Kasumi-1 (cell line): ENCODE data around the gene ZNG1F.
"Not testable (repeated sequence)": the region's sequence is repeated elsewhere in the genome, so short reads cannot be mapped to it uniquely, and the experiment has no call there.

Experiments
- DNase-seq, 2 experiments: peaks; one replicate each; lab custom pipeline; 2025; lab: John Stamatoyannopoulos, UW

ZNG1F gene

DNA sequence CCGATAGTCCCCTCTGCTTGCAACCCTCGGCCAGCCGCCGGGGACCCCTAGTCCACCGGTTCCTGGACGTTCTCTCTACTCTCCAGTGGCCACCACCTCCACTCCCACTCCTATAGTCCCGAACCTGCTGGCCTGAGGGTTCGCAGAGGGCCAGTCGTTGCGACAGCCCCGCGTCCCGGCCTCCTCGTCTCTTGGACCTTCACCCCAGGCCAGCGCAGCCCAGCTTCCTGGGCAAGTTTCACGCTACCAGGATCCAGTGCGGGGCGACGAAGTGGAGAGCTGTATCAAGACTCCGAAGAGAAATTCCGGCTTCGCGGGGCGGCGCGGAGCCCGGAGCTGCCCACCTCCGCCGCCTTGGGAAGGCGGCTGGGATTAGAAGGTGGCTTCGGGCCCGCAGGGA lies 65.7 kb downstream of the ZNG1F start:
- not testable (repeated sequence) for DNase-seq

DNA sequence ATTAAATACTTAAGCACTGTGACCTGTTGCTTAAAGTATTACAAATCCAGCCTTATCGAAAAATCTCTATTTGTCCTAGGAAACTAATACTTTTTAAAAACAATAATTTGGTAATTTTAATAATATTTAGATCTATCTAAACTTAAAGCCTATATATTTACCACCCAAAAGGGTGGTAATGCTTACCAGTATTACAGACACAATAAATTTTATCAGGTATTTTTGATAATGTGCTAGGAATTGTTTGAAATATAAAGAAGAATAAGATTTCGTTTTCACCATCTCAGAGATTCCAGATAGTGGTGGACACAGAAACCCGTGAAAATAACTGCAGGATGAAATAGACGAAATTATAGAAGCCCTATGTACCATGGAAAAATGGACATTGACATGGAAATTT lies 68.4 kb downstream of the ZNG1F start:
- not testable (repeated sequence) for DNase-seq

DNA sequence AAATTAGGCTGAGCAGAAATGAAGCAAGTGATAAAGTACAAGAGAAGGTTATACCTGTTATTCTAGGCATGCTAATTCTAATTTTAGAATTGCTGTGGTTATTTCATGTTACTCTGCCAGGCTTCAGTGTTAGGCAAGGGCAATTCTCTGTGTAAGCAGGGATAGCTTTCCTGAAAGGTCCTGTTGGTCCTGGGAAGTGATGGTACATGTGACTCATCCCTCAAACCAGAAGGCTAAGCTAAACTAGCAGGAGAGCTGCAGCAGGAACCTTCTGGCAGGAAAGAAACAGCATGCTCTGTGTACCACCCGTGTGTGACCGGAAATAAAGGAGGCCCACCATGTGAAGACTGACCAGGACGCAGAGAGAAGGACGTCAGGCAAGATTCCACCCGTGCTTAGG lies 69.4 kb downstream of the ZNG1F start:
- not testable (repeated sequence) for DNase-seq

DNA sequence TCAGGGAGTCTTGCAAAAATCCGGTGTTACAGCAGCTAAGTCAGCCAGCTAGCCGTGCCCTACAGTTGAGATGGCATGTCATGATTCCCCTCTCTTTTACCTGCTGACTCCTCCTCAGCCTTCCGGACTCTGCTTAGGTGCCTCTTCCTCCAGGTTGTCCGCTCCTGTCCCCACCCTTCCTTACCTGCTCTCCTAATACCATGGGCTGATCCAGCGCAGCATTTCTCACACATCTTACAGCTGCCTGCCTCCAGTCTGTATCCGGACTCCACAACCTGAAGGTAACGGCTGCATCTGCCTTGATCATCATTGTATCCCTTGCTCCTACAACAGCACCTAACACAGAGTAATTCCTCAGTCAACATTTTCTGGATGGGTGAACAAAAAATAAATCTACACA lies 69.8 kb downstream of the ZNG1F start:
- not testable (repeated sequence) for DNase-seq

DNA sequence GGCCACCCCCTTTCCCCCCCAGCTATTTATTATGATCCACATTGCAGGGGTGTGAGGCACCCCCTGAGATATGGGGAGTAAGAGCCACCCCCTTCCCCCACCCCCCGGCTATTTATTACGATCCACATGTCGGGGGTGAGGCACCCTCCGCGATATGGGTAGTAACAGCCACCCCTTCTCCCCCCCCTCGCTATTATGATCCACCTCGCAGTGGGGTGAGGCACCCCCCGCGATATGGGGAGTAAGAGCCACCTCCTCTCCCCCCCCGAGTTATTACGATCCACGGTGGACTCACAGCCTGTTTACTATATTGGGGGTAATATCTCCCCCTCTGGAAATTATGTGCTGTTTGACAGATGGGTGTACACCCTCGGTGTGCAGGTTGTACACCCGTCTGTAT lies 75.8 kb downstream of the ZNG1F start:
- DNase-seq = not testable (repeated sequence)

DNA sequence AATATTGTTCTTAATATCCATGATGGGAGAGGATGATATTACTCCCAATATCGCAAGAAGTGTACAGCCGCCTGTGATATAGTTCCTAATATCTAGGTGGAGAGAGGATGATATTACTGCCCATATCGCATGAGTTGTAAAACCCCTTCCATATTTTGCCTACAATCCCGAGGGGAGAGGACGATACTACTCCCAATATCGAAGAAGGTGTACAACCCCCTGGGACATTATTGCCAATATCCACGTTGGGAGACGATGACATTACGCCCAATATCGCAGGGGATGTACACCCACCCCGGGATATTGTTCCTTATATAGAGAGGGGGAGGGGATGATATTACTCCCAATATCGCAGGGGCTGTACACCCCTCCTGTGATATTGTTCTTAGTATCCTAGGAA lies 77.7 kb downstream of the ZNG1F start:
- DNase-seq = not testable (repeated sequence)

DNA sequence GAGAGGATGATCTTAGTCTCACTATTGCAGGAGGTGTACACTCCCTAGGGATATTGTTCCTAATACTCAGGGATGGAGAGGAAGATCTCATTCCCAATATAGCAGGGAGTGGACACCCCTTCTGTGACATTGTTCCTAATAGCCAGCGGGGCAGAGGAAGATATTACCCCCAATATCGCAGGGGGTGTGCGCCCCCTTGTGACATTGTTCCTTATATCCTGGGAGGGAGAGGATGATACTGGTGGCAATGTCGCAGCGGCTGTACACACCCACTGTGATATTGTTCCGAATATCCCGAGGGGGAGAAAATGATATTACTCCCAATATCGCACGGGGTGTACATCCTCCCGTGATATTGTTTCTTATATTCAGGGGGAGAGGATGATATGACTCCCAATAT lies 78.2 kb downstream of the ZNG1F start:
- DNase-seq = not testable (repeated sequence)

DNA sequence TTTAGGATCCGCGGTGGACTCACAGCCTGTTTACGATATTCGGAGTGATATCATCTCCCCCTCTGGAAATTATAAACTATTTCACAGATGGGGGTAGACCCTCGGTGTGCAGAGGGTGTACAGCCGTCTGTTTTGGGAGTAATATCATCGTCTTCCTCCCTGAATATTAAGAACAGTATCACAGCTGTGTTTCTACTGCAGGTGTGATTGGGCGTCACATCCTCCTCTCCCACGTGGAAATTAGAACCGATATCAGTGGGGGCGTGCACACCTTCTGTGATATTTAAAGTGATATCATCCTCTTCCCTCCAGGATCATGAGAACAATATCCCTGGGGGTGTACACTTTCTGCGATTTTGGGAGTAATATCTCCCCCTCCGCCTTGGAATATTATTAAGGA lies 79.9 kb downstream of the ZNG1F start:
- not testable (repeated sequence) for DNase-seq

DNA sequence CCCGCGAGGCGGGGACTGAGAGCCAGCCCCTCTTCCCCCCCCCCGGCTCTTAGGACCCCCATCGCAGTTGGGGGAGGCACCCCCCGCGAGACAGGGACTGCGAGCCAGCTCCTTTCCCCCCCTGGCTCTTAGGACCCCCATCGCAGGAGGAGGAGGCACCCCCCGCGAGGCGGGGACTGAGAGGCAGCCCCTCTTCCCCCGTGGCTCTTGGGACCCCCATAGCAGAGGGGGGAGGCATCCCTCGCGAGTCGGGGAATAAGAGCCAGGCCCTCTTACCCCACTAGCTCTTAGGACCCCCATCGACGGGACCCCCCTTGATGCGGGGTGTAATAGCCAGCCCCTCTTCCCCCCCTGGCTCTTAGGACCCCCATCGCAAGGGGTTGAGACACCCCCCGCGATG lies 80.3 kb downstream of the ZNG1F start:
- DNase-seq = not testable (repeated sequence)

DNA sequence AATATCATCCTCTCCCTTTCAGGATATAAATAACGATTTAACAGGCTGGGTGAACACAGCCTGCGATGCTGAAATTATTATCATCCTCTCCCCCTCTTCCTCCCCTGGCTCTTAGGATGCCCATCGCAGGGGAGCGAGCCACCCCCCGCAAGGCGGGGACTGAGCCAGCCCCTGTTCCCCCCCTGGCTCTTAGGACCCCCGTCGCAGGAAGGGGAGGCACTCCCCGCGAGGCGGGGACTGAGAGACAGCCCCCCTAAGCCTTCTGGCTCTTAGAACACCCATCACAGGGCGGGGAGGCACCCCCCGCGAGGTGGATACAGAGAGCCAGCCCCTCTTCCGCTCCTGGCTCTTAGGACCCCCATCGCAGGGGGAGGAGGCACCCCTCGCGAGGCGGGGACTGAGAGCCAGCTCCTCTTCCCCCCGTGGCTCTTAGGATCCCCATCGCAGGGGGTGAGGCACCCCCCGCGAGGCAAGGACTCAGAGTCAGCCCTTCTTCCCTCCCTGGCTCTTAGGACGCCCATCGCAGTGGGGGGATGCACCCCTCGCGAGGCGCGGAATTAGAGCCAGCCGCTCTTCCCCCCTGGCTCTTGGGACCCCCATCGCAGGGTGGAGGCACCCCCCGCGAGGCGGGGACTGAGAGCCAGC lies 82.5 kb downstream of the ZNG1F start:
- DNase-seq = not testable (repeated sequence)

DNA sequence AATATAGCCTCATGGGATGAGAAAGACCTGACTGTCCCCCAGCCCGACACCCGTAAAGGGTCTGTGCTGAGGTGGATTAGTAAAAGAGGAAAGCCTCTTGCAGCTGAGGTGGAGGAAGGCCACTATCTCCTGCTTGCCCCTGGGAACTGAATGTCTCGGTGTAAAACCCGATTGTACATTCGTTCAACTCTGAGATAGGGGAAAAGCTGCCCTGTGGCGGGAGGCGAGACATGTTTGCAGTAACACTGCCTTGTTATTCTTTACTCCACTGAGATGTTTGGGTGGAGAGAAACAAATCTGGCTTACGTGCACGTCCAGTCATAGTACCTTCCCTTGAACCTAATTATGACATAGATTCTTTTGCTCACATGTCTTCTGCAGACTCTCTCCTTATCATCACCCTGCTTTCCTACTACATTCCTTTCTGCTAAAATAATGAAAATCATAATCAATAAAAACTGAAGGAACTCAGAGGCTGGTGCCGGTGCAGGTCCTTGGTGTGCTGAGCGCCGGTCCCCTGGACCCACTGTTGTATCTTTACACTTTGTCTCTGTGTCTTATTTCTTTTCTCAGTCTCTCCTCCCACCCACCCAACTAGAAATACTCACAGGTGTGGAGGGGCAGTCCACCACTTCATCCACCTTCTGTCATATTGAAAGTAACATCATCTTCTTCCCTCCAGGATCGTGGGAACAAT lies 83.4 kb downstream of the ZNG1F start:
- not testable (repeated sequence) for DNase-seq

DNA sequence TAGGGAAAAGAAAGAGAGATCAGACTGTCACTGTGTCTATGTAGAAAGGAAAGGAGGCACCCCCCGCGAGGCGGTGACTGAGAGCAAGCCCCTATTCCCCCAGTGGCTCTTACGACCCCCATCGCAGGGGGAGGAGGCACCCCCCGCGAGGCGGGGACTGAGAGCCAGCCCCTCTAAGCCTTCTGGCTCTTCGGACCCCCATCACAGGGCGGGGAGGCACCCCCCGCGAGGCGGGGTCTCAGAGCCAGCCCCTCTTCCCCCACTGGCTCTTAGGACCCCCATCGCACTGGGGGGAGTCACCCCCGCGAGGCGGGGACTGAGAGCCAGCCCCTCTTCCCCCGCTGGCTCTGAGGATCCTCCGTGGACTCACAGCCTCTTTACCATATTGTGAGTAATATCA lies 84.6 kb downstream of the ZNG1F start:
- not testable (repeated sequence) for DNase-seq

DNA sequence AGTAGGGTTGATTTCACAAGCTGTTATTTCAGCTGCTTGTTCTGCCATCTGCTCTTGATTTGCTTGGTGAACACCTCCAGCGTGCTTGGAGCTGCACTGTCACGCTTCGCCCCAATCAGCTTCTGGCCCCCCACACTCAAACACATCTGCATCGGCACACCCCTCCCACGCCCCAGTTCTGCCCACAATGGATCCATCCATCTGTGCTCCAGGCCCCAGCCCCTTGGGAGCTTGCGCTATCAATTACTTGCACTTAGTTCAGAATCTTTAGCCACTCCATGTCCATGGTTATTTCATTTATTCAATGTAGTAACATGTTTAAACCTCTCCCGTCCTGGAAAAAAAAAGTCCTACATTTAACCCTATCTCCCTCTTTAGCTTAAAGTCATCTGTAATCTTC lies 88.6 kb downstream of the ZNG1F start:
- not testable (repeated sequence) for DNase-seq

DNA sequence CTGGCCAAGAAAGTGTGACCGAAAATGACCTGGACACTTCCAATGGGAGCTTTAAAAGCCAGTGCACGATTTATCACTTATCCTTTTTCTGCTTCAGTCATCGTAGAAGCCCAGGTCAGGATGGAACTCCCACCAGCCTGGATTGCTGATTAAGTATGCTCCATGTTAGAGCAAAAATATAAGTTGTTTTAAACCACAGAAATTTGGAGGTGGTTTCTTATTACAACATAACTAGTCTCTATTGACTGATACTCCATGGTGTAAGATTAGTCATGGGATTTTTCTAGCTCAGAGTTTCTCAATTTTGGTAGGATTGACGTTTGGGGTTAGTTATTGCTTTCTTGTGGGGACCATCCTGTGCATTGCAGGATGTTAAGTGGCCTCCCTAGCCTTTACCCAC lies 90.4 kb downstream of the ZNG1F start:
- not testable (repeated sequence) for DNase-seq

DNA sequence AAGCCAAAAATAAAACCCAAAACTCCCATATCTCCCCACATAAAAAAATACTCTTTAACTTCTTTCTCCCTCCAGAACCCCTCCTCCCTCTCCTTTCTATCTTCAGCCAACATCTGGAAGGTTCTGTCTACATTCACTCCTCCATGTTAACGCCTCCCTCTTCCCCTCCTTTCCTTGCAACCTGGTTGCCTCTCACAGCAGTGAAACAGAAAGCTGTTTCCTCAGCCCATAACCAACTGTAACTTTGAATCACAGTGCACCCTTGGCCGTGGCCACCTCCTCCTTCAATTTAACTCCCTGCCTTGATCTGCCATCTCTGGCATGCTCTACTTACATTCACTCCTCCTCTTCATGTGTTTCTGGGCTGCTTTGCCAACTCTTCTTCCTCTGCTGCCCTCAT lies 94.1 kb downstream of the ZNG1F start:
- DNase-seq = not testable (repeated sequence)

DNA sequence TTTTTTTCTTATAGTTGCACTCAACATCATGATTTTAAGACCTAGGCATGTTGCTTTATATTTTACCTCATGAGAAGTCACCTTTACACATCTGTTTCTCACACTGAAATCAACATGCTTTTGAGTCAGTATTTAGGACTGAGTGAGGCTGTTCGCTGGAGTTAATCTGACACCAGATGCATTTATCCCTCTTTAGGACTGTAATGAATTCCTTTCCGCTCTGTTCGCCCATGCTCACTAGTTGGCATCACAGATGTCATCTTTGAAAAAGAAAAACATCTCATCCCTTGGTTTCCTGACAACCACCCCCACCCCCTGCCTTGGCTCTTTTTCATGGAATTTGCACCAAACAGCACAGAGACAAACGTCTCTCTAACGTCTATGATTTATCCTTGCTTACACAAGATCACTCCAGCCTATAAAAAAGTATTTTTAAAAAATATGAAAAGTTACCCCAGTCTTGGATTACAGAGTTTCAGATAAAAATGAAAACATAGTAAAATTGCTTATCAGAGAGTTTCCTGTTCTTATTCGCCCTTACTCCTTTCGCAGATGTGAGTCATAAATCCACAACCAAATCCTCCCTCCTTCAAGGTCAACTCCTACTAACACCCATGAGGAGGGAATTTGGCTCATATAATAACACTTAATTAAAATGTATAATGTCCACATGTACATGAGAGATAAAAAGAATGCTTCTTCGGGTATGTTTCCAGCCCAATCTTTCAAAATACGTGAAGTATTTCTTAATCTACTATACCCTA lies 94.9 kb downstream of the ZNG1F start:
- DNase-seq = not testable (repeated sequence)

DNA sequence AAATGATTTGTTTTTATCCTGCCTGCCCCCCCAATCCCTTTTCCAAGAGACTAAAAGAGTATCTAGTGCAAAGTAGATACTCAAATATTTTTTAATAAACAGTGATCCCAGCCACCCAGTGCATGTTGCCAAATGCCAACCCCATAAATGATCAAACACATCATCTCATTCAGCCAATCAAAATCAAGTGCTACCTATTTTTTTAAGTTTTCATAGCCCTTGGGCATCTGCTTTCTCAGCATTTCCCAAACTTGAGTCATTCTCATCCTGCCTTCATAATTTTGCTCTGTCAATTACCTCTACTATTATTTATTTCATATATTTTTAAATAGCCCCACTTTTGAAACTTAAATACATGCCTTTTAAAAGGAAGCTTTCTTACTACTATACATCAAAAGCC lies 98.2 kb downstream of the ZNG1F start:
- not testable (repeated sequence) for DNase-seq

DNA sequence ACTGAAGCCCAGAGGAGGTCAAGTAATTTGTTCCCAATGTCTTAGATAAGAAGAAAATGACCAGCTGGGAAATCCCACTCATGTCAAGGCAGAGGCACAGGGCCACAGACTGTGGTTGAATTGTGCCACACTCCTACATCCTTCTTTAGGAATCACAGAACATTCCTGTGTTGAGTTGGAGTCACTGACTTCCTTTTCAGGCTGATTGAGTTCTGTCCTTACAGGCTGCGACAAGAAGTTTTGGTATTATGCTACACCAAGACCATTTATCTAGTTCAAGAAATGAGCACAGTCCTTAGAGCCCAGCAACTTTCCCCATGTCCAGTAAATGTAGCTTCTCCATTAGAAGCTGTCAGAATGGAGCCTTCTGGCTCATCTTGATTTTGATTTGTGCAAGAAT lies 98.7 kb downstream of the ZNG1F start:
- DNase-seq = not testable (repeated sequence)

DNA sequence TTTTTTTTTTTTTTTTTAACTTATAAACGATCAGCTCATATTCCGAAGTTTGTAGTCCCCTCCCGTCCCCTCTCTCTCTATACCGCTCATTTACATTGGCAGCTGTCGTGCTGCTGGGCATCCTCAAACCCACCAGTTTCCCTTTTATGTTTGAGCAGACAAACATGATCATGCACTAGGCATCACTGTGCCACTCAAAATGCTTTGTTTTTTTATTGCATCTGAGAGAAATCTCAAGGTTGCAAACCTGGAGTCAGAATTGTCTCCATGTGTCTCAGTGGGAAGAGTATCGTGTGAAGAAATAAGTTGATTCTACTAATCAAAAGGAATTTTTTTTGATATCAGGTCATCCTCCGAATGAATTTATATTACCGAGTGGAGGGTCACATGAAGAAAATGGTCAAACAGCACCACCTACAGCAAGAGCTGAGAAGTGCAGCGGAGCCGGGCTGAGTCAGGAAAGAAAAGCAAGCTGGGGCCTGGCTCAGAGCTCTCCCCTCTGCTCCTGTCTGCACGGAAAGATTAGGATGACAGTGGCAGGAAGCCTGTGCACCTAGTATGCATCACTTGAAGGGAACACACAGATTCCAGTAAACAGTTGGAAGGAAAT lies 100.6 kb downstream of the ZNG1F start:
- DNase-seq = not testable (repeated sequence)

DNA sequence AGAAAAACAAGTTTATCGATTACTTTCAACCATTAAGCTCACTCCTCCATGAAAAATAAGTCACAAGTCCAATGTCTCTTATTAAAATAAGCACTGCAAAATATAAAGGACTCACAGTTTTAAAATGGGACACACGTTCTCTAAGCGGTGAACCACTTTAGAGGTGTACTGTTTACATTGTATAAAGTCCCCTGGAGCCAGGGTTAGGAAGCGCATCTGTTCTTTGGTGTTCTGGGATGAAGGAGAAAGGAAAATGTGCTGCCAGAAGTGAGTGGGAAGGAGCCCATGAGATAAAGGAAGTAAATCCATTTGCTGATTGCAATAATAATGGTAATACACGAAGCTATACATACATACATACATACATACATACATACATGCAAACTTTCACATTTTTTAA lies 101.2 kb downstream of the ZNG1F start:
- not testable (repeated sequence) for DNase-seq

DNA sequence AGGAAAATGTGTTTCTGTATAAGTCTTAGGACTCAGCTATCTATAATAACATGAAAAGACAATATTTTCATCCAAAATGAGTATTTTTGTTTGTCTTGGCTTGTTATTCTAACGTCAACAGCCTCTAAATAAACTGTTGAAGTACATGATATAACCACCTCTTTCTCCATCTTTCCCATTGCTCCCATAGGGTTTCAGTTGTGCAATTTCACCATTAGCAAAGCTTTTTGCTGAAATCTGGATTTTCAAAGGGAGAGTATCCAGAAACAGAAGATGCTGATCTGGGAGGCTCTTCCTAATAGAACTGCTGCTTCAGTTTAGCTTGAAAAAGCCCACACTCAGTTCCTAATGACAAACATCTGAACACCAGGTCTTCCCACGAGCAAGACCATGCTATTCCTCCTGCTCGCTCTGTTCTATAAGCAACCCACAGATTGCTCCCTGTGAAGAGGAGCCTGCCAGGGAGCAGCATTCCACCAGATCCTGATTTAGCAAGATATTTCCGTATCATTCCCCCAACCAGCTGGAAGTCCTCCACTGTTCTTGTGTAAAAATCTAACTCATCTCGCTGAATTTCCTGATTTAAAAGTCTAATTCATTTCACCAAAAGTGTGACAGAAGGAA lies 101.8 kb downstream of the ZNG1F start:
- DNase-seq = not testable (repeated sequence)

DNA sequence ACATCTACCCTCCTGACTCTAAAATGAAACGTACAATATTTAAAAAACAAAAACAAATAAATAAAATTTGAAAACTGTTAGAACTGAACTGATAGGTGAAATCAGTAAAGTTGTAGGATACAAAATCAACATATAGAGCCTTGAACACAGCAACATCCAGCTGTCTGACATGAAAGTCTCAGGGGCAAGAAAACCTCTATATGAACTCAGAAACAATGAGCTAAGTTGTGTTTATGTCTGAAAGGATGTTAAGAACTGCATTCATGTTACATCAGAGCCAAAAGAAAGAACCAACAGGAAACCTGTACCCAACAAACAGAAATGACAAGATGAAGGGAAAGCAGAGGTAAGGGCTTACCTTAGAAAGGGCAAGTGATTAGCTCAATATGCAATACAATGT lies 102.4 kb downstream of the ZNG1F start:
- DNase-seq = not testable (repeated sequence)
